Measurements from ENCODE around the gene SLAMF9. TPM values are rescaled to one million over a fixed set of nuclear protein-coding genes. Genes with fewer than 3 reads are reported as not detected.

The SLAMF9 gene
- total RNA-seq, 1 experiment from 2014 or later, result not detected

- DNase-seq (ENCODE audit: low spot score), result no peak
- in situ Hi-C loops (cut with HindIII; ENCODE audit: low sequenced_read_pairs), result no loop called here
Measured at GRCh38 chr1:159978107-159978398, 24.0 kb upstream of the SLAMF9 start.

GRCh38 chr1:159977364-159978106 lies 23.5 kb upstream of the SLAMF9 start:
- in situ Hi-C loops (cut with HindIII; ENCODE audit: low sequenced_read_pairs), result no loop called here
- no peak for DNase-seq (ENCODE audit: low spot score)

GRCh38 chr1:159974350-159974965 lies 20.4 kb upstream of the SLAMF9 start:
- in situ Hi-C loops (cut with HindIII; ENCODE audit: low sequenced_read_pairs), result no loop called here
- DNase-seq (ENCODE audit: low spot score), result no peak

- in situ Hi-C loops (cut with HindIII; ENCODE audit: low sequenced_read_pairs), result no loop called here
- DNase-seq (ENCODE audit: low spot score), result no peak
Measured at GRCh38 chr1:159973350-159973940, 19.4 kb upstream of the SLAMF9 start.

GRCh38 chr1:159972443-159973205 lies 18.6 kb upstream of the SLAMF9 start:
- in situ Hi-C loops (cut with HindIII; ENCODE audit: low sequenced_read_pairs), result no loop called here
- no peak for DNase-seq (ENCODE audit: low spot score)

GRCh38 chr1:159970932-159971342 lies 16.9 kb upstream of the SLAMF9 start:
- in situ Hi-C loops (cut with HindIII; ENCODE audit: low sequenced_read_pairs), result no loop called here
- DNase-seq (ENCODE audit: low spot score), result no peak

- in situ Hi-C loops (cut with HindIII; ENCODE audit: low sequenced_read_pairs), result loop anchor here (5.0 kb wide), 1 partner anchor 38 kb away; no protein-coding TSS in a partner anchor
- DNase-seq (ENCODE audit: low spot score), result no peak
Measured at GRCh38 chr1:159968901-159969300, 14.9 kb upstream of the SLAMF9 start.

GRCh38 chr1:159965263-159965662 lies 11.2 kb upstream of the SLAMF9 start:
- no peak for DNase-seq (ENCODE audit: low spot score)
- in situ Hi-C loops (cut with HindIII; ENCODE audit: low sequenced_read_pairs), result loop anchor here (5.0 kb wide), 1 partner anchor 42 kb away; no protein-coding TSS in a partner anchor

GRCh38 chr1:159964144-159964543 lies 10.1 kb upstream of the SLAMF9 start:
- in situ Hi-C loops (cut with HindIII; ENCODE audit: low sequenced_read_pairs), result no loop called here
- DNase-seq (ENCODE audit: low spot score), result no peak

- in situ Hi-C loops (cut with HindIII; ENCODE audit: low sequenced_read_pairs), result no loop called here
- no peak for DNase-seq (ENCODE audit: low spot score)
Measured at GRCh38 chr1:159962176-159962575, 8.1 kb upstream of the SLAMF9 start.

- no peak for DNase-seq (ENCODE audit: low spot score)
- in situ Hi-C loops (cut with HindIII; ENCODE audit: low sequenced_read_pairs), result no loop called here
Measured at GRCh38 chr1:159961636-159962035, 7.6 kb upstream of the SLAMF9 start.

- no peak for DNase-seq (ENCODE audit: low spot score)
- in situ Hi-C loops (cut with HindIII; ENCODE audit: low sequenced_read_pairs), result no loop called here
Measured at GRCh38 chr1:159960721-159961381, 6.8 kb upstream of the SLAMF9 start.

- no peak for DNase-seq (ENCODE audit: low spot score)
- in situ Hi-C loops (cut with HindIII; ENCODE audit: low sequenced_read_pairs), result no loop called here
Measured at GRCh38 chr1:159959451-159959850, 5.4 kb upstream of the SLAMF9 start.

GRCh38 chr1:159958719-159959380 lies 4.8 kb upstream of the SLAMF9 start:
- DNase-seq (ENCODE audit: low spot score), result no peak
- in situ Hi-C loops (cut with HindIII; ENCODE audit: low sequenced_read_pairs), result no loop called here

GRCh38 chr1:159957824-159958268 lies 3.8 kb upstream of the SLAMF9 start:
- peak; percentile 75 for DNase-seq (ENCODE audit: low spot score)
- in situ Hi-C loops (cut with HindIII; ENCODE audit: low sequenced_read_pairs), result no loop called here

GRCh38 chr1:159955456-159955855 lies 1.4 kb upstream of the SLAMF9 start:
- no peak for DNase-seq (ENCODE audit: low spot score)
- in situ Hi-C loops (cut with HindIII; ENCODE audit: low sequenced_read_pairs), result no loop called here

GRCh38 chr1:159952932-159953331 lies 1.1 kb downstream of the SLAMF9 start:
- in situ Hi-C loops (cut with HindIII; ENCODE audit: low sequenced_read_pairs), result no loop called here
- no peak for DNase-seq (ENCODE audit: low spot score)

- in situ Hi-C loops (cut with HindIII; ENCODE audit: low sequenced_read_pairs), result no loop called here
- no peak for DNase-seq (ENCODE audit: low spot score)
Measured at GRCh38 chr1:159951551-159951950, 2.5 kb downstream of the SLAMF9 start.

GRCh38 chr1:159951016-159951415 lies 3.0 kb downstream of the SLAMF9 start:
- no peak for DNase-seq (ENCODE audit: low spot score)
- in situ Hi-C loops (cut with HindIII; ENCODE audit: low sequenced_read_pairs), result no loop called here
